Measurements from ENCODE around the gene CPVL.

CPVL gene

GRCh38 chr7:29146057-29146706, at the start of gene CPVL:
Gene CPVL (minus strand): TSS chr7:29146537. CDS start chr7:29121061, 25,476 bp downstream.
- DNase-seq: peak; percentile 76 to 86 (median 77)

GRCh38 chr7:29194594-29195427, 48.5 kb upstream of the CPVL start, which contains the start of gene CHN2:
Gene CHN2 (plus strand): TSS chr7:29194775.
- peak; percentile 67 to 78 (median 69) for DNase-seq

GRCh38 chr7:29194206-29194593, 47.9 kb upstream of the CPVL start:
- DNase-seq: peak in 2 of 3 donors; percentile 25 to 40

- peak in 1 of 3 donors; percentile 3 for DNase-seq
Measured at GRCh38 chr7:29193316-29194205, 47.2 kb upstream of the CPVL start.

GRCh38 chr7:29192811-29193210, 46.5 kb upstream of the CPVL start:
- DNase-seq: no peak

GRCh38 chr7:29192323-29192722, 46.0 kb upstream of the CPVL start:
- no peak for DNase-seq

- no peak for DNase-seq
Measured at GRCh38 chr7:29190349-29191045, 44.2 kb upstream of the CPVL start.

- DNase-seq: peak; percentile 45 to 69 (median 60)
Measured at GRCh38 chr7:29189743-29190201, 43.4 kb upstream of the CPVL start.

GRCh38 chr7:29185613-29186012, 39.3 kb upstream of the CPVL start:
- DNase-seq: no peak

GRCh38 chr7:29184599-29184998, 38.3 kb upstream of the CPVL start:
- no peak for DNase-seq

- no peak for DNase-seq
Measured at GRCh38 chr7:29179115-29179514, 32.8 kb upstream of the CPVL start.

GRCh38 chr7:29177963-29178600, 31.7 kb upstream of the CPVL start:
- DNase-seq: peak; percentile 93 to 97 (median 95)

GRCh38 chr7:29173458-29173857, 27.1 kb upstream of the CPVL start:
- no peak for DNase-seq

- no peak for DNase-seq
Measured at GRCh38 chr7:29170781-29171180, 24.4 kb upstream of the CPVL start.

GRCh38 chr7:29167721-29168120, 21.4 kb upstream of the CPVL start:
- DNase-seq: no peak

GRCh38 chr7:29163854-29164253, 17.5 kb upstream of the CPVL start:
- DNase-seq: no peak

- DNase-seq: no peak
Measured at GRCh38 chr7:29162577-29162976, 16.2 kb upstream of the CPVL start.

GRCh38 chr7:29161231-29161630, 14.9 kb upstream of the CPVL start:
- no peak for DNase-seq

GRCh38 chr7:29160080-29160479, 13.7 kb upstream of the CPVL start:
- no peak for DNase-seq

GRCh38 chr7:29158795-29159423, 12.6 kb upstream of the CPVL start:
- DNase-seq: no peak

GRCh38 chr7:29156907-29157452, 10.6 kb upstream of the CPVL start:
- DNase-seq: no peak
